ENCODE data around the gene TNFRSF9. TPM values are rescaled to one million over a fixed set of nuclear protein-coding genes. Genes with fewer than 3 reads are reported as not detected.

Gene TNFRSF9
- total and polyA plus RNA-seq, 2 of the 8 experiments (the other 6 are each of a cell fraction or from before 2014, with no cell fraction given) = not detected

GRCh38 chr1:7928247-7928646, 12.4 kb downstream of the TNFRSF9 start:
- H3K14ac ChIP-seq (ENCODE audit: insufficient read length) = no peak overlapping the region
- POLR2A ChIA-PET (ENCODE audit: partially characterized antibody) = no interaction called here
- no peak overlapping the region for H3K18ac ChIP-seq (ENCODE audit: extremely low read depth, low read length)
- 92% methylated on average over 4 of the region's 4 CpGs; no CpG with 5 or more reads in 1 of the 2 experiments for WGBS, 2 experiments (ENCODE audit: extremely low coverage in 1 of 2, insufficient coverage in 1 of 2, insufficient read length in 1 of 2, insufficient replicate concordance in 2 of 2, low coverage in 1 of 2, low lambda C conversion rate in 2 of 2, missing lambda C conversion rate in 1 of 2)
- H2BK12ac ChIP-seq (ENCODE audit: low read depth, low read length) = no peak overlapping the region
- no peak overlapping the region for H2BK5ac ChIP-seq (ENCODE audit: low read depth, low read length)
- no peak overlapping the region for H4K8ac ChIP-seq (ENCODE audit: extremely low read depth, insufficient read depth, low read length)
- TF ChIP-seq HDAC6 (IDR thresholded peaks at IDR 0.05; ENCODE audit: low read depth, low read length) = no peak
- no peak for TF ChIP-seq BRCA1 (IDR thresholded peaks at IDR 0.05; ENCODE audit: low read depth, low read length)
- no peak for TF ChIP-seq POLR2A (IDR thresholded peaks at IDR 0.05; ENCODE audit: control extremely low read depth in 1 of 2, low read depth in 2 of 2, low read length in 2 of 2)
- no peak for TF ChIP-seq MAFK (IDR thresholded peaks at IDR 0.05; ENCODE audit: low read depth, low read length)
- no peak for TF ChIP-seq KDM5A (IDR thresholded peaks at IDR 0.05; ENCODE audit: low read length)
- no peak for TF ChIP-seq BCL11A (IDR thresholded peaks at IDR 0.05; ENCODE audit: low read depth in 2 of 2, low read length in 2 of 2)
- no peak for TF ChIP-seq CHD1 (IDR thresholded peaks at IDR 0.05; ENCODE audit: low read depth, low read length)
- no peak for TF ChIP-seq RNF2 (IDR thresholded peaks at IDR 0.05; ENCODE audit: borderline replicate concordance, low read depth, low read length, missing control alignments, poor library complexity, severe bottlenecking)
- no peak overlapping the region for H4K5ac ChIP-seq (ENCODE audit: insufficient read length, low read depth, low read length)
- H2AFZ ChIP-seq (ENCODE audit: low read length) = no peak overlapping the region
- CTCF ChIA-PET (ENCODE audit: partially characterized antibody) = interaction anchor here (0.7 kb wide), 1 partner anchor 12 kb away, joined by 3 read pairs; no protein-coding TSS in a partner anchor
- H3K4ac ChIP-seq (replicated peaks; ENCODE audit: insufficient read length, low read depth, low read length) = no peak overlapping the region
- no peak overlapping the region for H3K4me3 ChIP-seq (ENCODE audit: extremely low read depth in 1 of 4, insufficient read depth in 2 of 4, low read depth in 3 of 4, low read length in 4 of 4)
- H4K91ac ChIP-seq (replicated peaks; ENCODE audit: insufficient read length, low read length) = no peak overlapping the region
- H3K4me1 ChIP-seq (replicated peaks in 1 of 4; ENCODE audit: control insufficient read depth in 3 of 4, insufficient read depth in 4 of 4, low read length in 3 of 4) = no peaks in the 10 kb centered on the region
- no peak overlapping the region for H2BK20ac ChIP-seq (ENCODE audit: low read length)
- H3K27ac ChIP-seq (ENCODE audit: low read depth, low read length) = no peak overlapping the region
- FAIRE-seq (no peak), DNase-seq (ENCODE audit: low read depth in 1 of 2, low spot score in 2 of 2) (no peak)
- no peaks in the 10 kb centered on the region; the same call in 1 of the 2 replicates for H3K23me2 ChIP-seq (ENCODE audit: low read depth, low read length)
- no peak overlapping the region for H3K56ac ChIP-seq (replicated peaks; ENCODE audit: insufficient read length, low read depth, low read length)
- H3K9me3 ChIP-seq (ENCODE audit: insufficient read depth in 2 of 2, low read depth in 1 of 2, low read length in 1 of 2) = no peaks in the 10 kb centered on the region
- H3K9ac ChIP-seq (replicated peaks in 1 of 4; ENCODE audit: extremely low read depth in 1 of 4, low read depth in 3 of 4, low read length in 3 of 4) = no peak overlapping the region
- H4K20me1 ChIP-seq (replicated peaks in 1 of 2; ENCODE audit: control insufficient read depth in 1 of 2, insufficient read depth in 2 of 2, low read length in 2 of 2) = no peaks in the 10 kb centered on the region
- no peak overlapping the region for H2AK5ac ChIP-seq (ENCODE audit: low read depth, low read length)
- no peak overlapping the region for H3K23ac ChIP-seq (ENCODE audit: insufficient read length)
- no peak overlapping the region for H2BK120ac ChIP-seq (replicated peaks; ENCODE audit: low read depth, low read length)
- no peaks in the 10 kb centered on the region for H3K36me3 ChIP-seq (ENCODE audit: control insufficient read depth in 2 of 4, insufficient read depth in 4 of 4, low read length in 3 of 4)
- H3K79me2 ChIP-seq (ENCODE audit: control insufficient read depth in 1 of 2, insufficient read depth in 2 of 2, low read length in 2 of 2) = no peaks in the 10 kb centered on the region
- no peak overlapping the region for H3K4me2 ChIP-seq (ENCODE audit: insufficient read depth in 1 of 2, low read depth in 2 of 2, low read length in 2 of 2)
- no peaks in the 10 kb centered on the region for H3K27me3 ChIP-seq (replicated peaks in 1 of 4; ENCODE audit: control insufficient read depth in 3 of 4, extremely low read depth in 1 of 4, insufficient read depth in 3 of 4, low read length in 3 of 4)
- H3K79me1 ChIP-seq (ENCODE audit: low read depth, low read length) = no peaks in the 10 kb centered on the region
- H2BK15ac ChIP-seq (ENCODE audit: low read length) = no peak overlapping the region

Data from H1 (cell line).